Inflammatory macrophage treated with lipopolysaccharide for 4 hours (primary cell): ENCODE results near the gene CABLES2.

Experiments
- DNase-seq: peaks from one replicate; pipeline ENCODE4 v3.0.0-alpha.2; 2020

CABLES2 gene

GRCh38 chr20:62357681-62358080 lies 49.4 kb downstream of the CABLES2 start:
- no peak for DNase-seq

DNA sequence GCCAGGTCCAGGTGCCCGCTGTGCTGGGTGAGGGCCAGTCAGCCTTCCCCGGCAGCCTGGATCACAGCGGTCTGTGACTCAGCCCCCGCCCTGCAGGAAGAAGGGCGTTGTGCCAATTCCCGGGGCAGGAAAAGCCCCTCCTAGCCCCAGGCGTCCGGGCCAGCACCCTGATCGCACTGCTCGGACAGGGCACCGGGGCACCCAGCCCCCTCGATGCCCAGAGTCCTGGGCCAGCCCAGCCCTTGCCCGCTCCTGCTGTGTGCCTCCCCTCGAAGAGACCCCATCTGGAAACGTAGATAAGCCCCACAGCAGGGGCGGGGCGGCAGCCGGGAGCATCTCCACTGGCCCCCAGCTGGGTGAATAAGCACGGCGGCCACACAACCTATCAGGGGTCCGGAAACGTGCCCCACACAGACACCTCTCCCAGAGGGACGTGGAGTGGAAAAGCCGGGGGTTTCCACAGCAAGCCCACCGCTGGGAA lies 49.9 kb downstream of the CABLES2 start:
- DNase-seq, result no peak

GRCh38 chr20:62356589-62357186 lies 50.4 kb downstream of the CABLES2 start:
- no peak for DNase-seq

- no peak for DNase-seq
These were observed 51.1 kb downstream of the CABLES2 start for GRCh38 chr20:62355878-62356588.

- no peak for DNase-seq
These were observed 51.6 kb downstream of the CABLES2 start for GRCh38 chr20:62355516-62355877.

DNA sequence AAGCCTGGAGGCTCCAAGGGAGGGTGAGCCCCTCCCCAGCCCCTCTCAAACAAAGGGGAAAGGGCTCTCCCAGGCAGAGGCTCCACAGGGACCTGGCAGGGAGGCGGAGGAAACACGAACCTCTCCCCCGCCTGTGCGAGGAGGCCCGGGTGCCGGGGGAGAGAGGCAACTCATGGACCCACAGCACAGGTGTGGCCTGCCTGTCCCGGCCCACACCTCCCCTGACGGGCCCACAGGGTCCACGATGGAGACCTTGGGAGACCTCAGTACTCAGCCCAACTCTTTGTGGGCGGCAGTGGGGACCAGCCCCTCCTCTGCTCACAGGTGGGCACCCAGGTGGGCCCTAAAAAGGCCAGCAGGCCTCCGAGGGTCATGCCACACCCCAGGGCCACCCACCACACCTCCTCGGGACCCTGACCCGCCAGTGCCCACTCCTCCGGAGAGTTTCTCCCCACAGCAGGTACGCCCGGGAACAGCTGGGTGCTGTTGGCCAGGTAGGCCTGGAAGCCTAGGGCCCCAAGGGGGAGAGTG lies 52.2 kb downstream of the CABLES2 start:
- no peak for DNase-seq

- DNase-seq, result no peak
These were observed 52.9 kb downstream of the CABLES2 start for GRCh38 chr20:62354031-62354808.

DNA sequence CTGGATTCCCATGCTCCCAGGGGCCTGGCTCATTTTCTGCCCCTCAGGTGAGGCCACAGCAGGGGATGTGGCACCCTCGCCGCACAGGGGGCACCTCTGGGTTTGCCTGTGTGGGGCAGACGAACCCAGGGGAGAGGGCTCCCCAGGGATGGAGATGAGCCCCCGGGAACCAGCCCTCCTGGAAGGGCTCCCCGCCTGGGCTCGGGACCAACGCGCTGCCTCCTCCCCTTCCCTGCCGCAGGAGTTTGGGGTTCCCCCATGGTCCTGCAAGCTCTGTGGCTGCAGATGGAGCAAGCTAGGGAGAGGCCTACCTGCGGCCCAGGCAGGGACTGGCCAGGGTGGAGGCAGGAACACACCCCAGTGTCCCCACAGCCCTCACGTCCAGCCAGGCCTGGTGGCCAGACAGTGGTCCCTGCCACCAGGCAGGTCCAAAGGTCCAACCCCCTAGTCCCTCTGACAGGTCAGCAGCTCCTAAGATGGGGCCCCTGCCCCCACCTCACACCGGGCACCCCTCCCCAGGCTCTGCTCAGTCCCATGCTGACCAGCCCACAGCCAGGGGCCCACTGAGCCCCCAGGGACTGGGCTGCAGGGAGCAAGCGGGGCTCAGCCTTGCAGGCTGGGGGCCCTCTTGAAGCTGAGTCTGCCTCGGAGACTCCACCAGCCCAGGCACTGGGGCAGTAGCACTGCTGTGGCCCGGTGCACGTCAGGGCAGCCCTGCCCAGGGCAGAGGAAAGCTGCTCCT lies 53.6 kb downstream of the CABLES2 start:
- no peak for DNase-seq

DNA sequence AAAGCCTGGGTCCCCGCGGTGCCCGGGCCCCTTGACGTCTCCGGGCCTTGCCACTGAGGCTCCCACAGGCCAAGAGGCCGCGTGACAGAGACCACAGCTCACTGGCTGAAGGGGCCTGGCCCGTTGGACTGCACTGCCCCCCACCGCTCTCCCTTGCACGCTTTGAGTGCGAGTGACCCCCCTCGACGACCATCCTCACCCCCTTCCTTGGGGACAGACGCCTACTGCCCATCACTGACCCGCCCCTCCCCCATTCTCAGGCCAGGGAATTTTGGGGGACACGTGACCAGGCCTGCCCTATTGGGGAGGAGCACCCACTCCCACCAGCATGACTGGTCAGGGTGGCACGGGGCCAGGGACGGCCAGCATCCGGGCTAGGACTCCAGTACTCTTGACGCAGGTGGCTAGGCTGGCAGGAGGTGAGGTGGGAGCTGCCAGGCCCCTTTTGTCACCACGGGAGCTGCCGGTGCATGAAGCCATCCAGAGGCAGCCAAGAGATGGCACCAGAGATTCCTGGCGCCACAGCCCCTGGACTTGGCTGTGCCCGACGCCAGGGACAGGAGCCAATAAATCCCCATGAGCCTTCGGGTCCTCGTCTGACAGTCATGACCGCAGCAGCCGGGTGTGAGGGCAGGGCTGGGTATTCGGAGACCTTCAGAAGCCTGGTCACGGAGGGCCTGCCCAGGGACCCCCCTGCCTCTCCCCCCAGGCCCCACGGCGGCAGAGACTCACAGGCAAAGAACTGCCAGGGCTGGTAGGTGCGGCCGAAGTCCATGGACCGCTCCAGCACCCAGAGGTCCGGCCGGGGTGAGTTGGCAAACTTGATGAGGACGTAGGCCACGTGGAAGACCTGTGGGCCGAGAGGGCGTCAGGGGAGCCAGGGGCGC lies 54.4 kb downstream of the CABLES2 start:
- no peak for DNase-seq

DNA sequence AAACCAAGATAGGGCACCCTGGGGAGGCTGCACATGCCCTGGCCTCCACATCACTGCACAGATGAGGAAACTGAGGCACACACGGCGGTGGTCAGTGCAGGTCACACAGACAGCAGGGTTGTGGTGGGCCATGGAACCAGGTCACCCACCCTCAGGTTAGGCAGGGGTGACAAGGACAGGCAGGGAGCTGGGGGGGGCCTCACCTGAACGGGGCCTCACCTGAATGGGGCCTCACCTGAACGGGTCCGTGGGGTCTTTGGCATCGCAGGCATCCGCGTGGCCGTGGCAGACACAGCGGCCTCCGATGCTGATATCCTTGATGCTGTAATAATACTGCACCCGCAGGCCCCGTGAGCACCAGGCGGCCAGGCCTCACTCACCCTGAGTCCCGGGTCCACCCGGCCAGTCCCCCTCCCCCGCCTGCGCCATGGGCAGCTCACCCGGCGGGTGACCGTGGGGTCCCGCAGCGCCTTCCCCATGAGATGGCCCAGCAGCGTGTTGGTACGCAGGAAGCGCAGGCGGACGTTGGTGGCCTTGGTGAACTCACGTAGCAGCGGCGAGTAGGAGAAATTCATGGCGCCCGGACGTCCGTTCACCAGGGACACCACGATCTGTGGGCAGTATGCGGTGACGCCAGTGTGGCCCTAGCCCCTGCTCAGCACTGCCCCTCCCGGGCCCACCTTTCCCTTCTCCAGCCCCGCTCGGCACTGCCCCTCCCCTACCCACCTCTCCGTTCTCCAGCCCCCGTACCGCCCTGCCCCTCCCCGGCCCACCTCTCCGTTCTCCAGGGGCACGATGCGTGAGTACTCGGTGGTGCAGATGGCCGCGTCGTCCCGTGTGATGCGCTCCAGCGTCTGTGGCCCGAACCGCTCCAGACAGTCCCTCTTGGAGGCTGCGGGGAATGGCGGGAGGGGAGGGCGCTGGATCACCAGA lies 55.4 kb downstream of the CABLES2 start:
- no peak for DNase-seq

- DNase-seq, result no peak
These were observed 56.3 kb downstream of the CABLES2 start for GRCh38 chr20:62350629-62351422.

DNA sequence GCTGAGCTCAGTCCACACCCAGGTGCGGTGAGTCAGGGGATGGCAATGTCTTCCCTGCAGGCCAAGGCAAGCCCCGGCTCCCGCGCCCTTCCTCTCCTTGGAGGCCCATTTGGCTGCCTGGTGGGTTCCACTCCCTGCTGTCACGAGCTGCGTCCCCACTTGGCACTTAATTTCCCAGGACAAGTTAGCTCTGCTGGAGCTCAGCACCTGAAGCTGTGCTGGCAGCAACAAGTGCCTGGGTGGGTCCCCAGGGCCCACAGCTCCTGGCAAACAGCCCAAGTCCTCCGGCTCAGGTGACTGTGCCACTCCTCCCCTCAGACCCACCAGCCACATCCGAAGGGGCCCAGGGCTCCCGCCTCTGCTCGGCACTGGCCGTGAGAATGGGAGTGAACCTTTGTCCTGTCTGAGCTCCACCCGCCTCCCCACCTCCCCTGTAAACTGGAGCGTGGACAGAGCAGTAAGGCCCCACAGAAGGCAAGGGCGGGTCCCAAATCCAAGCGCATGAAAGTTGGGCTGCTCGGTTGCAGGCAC lies 56.9 kb downstream of the CABLES2 start:
- DNase-seq, result no peak

DNA sequence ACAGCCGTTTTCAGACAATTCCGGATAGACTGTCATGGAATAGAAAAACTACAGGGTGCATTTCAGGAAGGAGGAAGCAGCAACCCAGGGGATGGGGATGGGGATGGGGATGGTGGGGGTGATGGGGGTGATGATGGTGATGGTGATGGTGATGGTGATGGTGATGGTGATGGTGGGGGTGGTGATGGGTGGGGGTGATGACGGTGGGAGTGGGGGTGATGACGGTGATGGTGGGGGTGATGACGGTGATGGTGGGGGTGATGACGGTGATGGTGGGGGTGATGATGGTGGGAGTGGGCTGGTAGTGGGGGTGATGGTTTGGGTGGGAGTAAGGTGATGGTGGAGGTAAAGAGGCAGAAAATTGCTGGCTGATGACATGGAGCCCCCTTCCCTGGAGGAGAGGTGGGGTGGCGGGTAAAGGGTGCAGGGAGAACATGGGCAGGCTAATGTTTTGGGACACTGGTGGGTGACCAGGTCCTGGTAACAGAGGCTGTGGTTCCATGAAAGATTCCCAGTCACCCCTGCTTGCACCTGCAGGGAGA lies 57.5 kb downstream of the CABLES2 start:
- DNase-seq, result no peak

DNA sequence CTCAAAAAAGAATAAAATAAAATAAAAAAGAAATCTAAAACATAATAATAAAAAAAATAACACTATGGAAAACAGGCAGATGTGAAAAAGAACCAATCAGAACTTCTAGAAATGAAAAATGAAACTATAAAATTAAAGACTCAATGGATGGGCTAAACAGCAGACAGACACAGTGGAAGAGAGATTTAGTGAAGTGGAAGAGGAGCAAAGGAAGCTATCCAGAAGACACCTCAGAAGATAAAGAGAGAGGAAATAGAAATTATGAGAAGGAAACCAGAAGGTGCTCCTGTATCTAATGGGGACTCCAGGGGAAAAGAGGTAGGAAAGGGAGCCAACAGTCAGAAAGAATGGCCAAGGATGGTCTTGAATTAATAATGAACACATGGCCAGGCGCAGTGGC lies 58.5 kb downstream of the CABLES2 start:
- no peak for DNase-seq

GRCh38 chr20:62347445-62347844 lies 59.6 kb downstream of the CABLES2 start:
- DNase-seq, result no peak

- no peak for DNase-seq
These were observed 60.0 kb downstream of the CABLES2 start for GRCh38 chr20:62347151-62347404.

DNA sequence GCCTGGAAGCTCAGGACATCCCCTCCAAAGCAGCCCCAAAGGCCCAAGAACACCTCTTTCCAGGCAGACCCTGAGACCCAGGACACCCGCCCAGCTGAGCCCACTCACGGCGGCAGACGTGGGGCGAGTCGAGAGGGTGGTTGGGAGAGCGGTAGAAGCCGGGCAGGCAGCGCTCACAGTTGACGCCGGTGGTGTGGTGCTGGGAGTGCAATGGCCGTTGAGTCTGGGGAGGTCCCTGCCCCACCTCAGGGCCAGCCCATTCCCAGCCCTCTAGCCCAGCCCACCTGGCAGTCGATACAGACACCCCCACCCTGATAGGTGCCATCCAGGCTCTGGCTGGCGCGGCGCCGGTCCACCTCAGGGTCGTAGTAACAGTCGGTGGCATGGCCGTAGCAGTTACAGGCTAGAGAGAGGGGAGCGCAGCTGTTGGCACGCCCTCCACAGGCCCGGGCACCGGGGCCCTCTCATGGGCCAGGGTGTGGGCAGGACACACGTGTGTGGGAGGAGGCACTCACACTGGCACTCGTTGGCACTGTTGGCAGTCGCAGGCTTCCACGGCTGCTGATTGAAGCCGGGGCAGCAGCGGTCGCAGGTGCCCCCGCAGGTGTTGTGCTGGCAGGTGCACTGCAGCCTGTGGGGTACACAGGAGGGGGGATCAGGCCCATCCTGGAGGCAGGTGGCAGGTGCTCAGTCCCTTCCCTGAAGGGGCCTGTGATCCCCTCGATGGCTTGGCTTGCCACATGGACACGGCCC lies 60.5 kb downstream of the CABLES2 start:
- DNase-seq, result no peak

- DNase-seq, result no peak
These were observed 61.3 kb downstream of the CABLES2 start for GRCh38 chr20:62345681-62346370.
